Activated CD8-positive, alpha-beta T cell treated with anti-CD3 and anti-CD28 coated beads for 36 hours (primary cell): Measurements from ENCODE around the gene IL22RA1. TPM values are rescaled to one million over a fixed set of nuclear protein-coding genes. Genes with fewer than 3 reads are reported as not detected.

Experiments used
- ATAC-seq: fragments of 200-7000 bp; cut with Tn5 transposase; one replicate; pipeline ENCODE4 v1.10.0; 2021; ENCODE audit warnings: mild to moderate bottlenecking, moderate library complexity
- CTCF ChIA-PET: fragments of 350-600 bp; sonication (Branson Sonifier 250); formaldehyde crosslinking; loops from one replicate; lab custom pipeline; 2021; ENCODE audit warnings: antibody characterized with exemption; lab: Charles Lee
- POLR2A ChIA-PET: fragments of 350-600 bp; sonication (Branson Sonifier 250); formaldehyde crosslinking; loops from one replicate; lab custom pipeline; 2021; ENCODE audit warnings: antibody characterized with exemption; lab: Charles Lee
- DNase-seq: peaks from one replicate; pipeline ENCODE4 v3.0.0-alpha.2; 2020
- H3K27ac Mint-ChIP-seq: one replicate; pipeline ENCODE4 v1.8.0; 2021; ENCODE audit warnings: mild to moderate bottlenecking, mixed read lengths
- H3K27me3 Mint-ChIP-seq: one replicate; pipeline ENCODE4 v1.8.0; 2021; ENCODE audit warnings: mixed read lengths
- H3K36me3 Mint-ChIP-seq: one replicate; pipeline ENCODE4 v1.8.0; 2021; ENCODE audit warnings: low read depth, mixed read lengths
- H3K4me1 Mint-ChIP-seq: one replicate; pipeline ENCODE4 v1.8.0; 2021; ENCODE audit warnings: low read depth, mixed read lengths
- H3K4me3 Mint-ChIP-seq: one replicate; pipeline ENCODE4 v1.8.0; 2021; ENCODE audit warnings: mild to moderate bottlenecking, moderate library complexity, mixed read lengths
- H3K9me3 Mint-ChIP-seq: one replicate; pipeline ENCODE4 v1.8.0; 2021; ENCODE audit warnings: mixed read lengths
- intact Hi-C: fragments of 100-400 bp; cut with micrococcal nuclease; formaldehyde crosslinking; loops from one replicate; pipeline ENCODE4 v1.10.0; 2022
- total RNA-seq, 2 experiments: library from RNA; stranded (reverse); gene quantifications; one replicate each; pipeline ENCODE4 v1.2.3, GENCODE V29; 2021
- TF ChIP-seq, protein P1 (sequence below): fragments of 200-600 bp; IDR thresholded peaks from one replicate; pipeline ENCODE4 v1.8.0; 2022; ENCODE audit warnings: antibody characterized with exemption, mild to moderate bottlenecking

Gene IL22RA1
- total RNA-seq, 2 experiments from 2014 or later = not detected

- H3K27me3 Mint-ChIP-seq = no peaks in the 10 kb centered on the region
- TF ChIP-seq, protein P1, sequence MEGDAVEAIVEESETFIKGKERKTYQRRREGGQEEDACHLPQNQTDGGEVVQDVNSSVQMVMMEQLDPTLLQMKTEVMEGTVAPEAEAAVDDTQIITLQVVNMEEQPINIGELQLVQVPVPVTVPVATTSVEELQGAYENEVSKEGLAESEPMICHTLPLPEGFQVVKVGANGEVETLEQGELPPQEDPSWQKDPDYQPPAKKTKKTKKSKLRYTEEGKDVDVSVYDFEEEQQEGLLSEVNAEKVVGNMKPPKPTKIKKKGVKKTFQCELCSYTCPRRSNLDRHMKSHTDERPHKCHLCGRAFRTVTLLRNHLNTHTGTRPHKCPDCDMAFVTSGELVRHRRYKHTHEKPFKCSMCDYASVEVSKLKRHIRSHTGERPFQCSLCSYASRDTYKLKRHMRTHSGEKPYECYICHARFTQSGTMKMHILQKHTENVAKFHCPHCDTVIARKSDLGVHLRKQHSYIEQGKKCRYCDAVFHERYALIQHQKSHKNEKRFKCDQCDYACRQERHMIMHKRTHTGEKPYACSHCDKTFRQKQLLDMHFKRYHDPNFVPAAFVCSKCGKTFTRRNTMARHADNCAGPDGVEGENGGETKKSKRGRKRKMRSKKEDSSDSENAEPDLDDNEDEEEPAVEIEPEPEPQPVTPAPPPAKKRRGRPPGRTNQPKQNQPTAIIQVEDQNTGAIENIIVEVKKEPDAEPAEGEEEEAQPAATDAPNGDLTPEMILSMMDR = no peak
- ATAC-seq = no peak
- intact Hi-C loops = no loop called here
- CTCF ChIA-PET = no interaction called here
- no peak overlapping the region for H3K4me3 Mint-ChIP-seq
- H3K9me3 Mint-ChIP-seq = no peaks in the 10 kb centered on the region
- peaks cover 3% of the 10 kb centered on the region for H3K4me1 Mint-ChIP-seq
- DNase-seq = no peak
- POLR2A ChIA-PET = no interaction called here
- no peaks in the 10 kb centered on the region for H3K36me3 Mint-ChIP-seq
- H3K27ac Mint-ChIP-seq = no peak overlapping the region
Observed at GRCh38 chr1:24092979-24093378, 50.0 kb downstream of the IL22RA1 start.

DNA sequence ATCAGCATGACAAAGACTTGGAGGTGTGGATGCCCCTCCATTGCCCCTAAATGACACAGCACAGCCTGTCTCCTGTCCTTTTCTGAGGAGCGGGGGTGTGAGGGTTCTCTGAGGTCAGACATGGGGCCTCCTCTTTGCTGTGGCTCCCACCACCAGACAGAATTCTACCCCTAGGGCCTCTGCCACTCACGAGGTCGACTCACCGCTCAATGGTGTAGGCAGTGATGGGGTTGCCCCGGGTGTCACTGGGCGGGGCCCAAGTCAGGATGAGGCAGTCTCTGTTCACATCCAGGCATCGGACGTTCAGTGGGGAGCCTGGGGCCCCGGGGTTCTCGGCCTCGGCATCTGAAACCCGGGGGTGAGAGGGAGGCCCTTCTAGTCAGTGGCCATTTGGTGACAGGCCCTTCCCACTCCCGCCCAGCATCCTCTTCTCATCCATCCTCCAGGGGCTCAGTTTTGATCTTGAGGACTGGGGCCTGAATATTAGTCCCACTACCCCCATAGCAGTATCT, 50.9 kb downstream of the IL22RA1 start:
- Mint-ChIP-seq H3K4me1 (peaks cover 3% of the 10 kb centered on the region), H3K27me3 (no peaks in the 10 kb centered on the region), H3K27ac (no peak overlapping the region), H3K36me3 (no peaks in the 10 kb centered on the region), H3K4me3 (no peak overlapping the region), H3K9me3 (no peaks in the 10 kb centered on the region)
- DNase-seq = peak; percentile 69
- intact Hi-C loops = no loop called here
- CTCF ChIA-PET = interaction anchor here (1.0 kb wide), 1 partner anchor 282 kb away, joined by 3 read pairs; no protein-coding TSS in a partner anchor
- POLR2A ChIA-PET = no interaction called here
- TF ChIP-seq, protein P1 = no peak
- peak; percentile 90 for ATAC-seq

GRCh38 chr1:24090736-24091135, 52.2 kb downstream of the IL22RA1 start:
- Mint-ChIP-seq H3K36me3 (no peaks in the 10 kb centered on the region), H3K27me3 (no peaks in the 10 kb centered on the region), H3K4me1 (peaks cover 3% of the 10 kb centered on the region), H3K27ac (no peak overlapping the region), H3K4me3 (no peak overlapping the region), H3K9me3 (no peaks in the 10 kb centered on the region)
- ATAC-seq = no peak
- TF ChIP-seq, protein P1 = no peak
- POLR2A ChIA-PET = no interaction called here
- intact Hi-C loops = no loop called here
- no peak for DNase-seq
- CTCF ChIA-PET = interaction anchor here (0.7 kb wide), 1 partner anchor 59 kb away, joined by 3 read pairs; no protein-coding TSS in a partner anchor

- Mint-ChIP-seq H3K36me3 (no peaks in the 10 kb centered on the region), H3K27ac (no peak overlapping the region), H3K27me3 (peaks cover 3% of the 10 kb centered on the region), H3K9me3 (no peaks in the 10 kb centered on the region), H3K4me1 (peaks cover 3% of the 10 kb centered on the region), H3K4me3 (no peak overlapping the region)
- TF ChIP-seq, protein P1 = no peak
- intact Hi-C loops = no loop called here
- ATAC-seq (no peak), DNase-seq (no peak)
- CTCF ChIA-PET = interaction anchor here (0.7 kb wide), 1 partner anchor 60 kb away, joined by 3 read pairs; no protein-coding TSS in a partner anchor
- POLR2A ChIA-PET = no interaction called here
Observed at GRCh38 chr1:24089743-24090555, 53.0 kb downstream of the IL22RA1 start.
